Stimulated activated naive CD8-positive, alpha-beta T cell treated with anti-CD3 and anti-CD28 coated beads, Interleukin-15, amount 100 ng/mL, for 72 hours (primary cell): ENCODE measurements around the gene LAMA5.

Source experiments
- ATAC-seq: fragments of 150-1000 bp; cut with Tn5 transposase; 2 replicates; pipeline ENCODE4 v1.10.0; 2021; ENCODE audit warnings: mild to moderate bottlenecking, moderate library complexity
- DNase-seq, 2 donors: peaks; one replicate each; pipeline ENCODE4 v3.0.0; 2021 to 2022
- H3K27ac Mint-ChIP-seq, 2 donors: one replicate each; pipeline ENCODE4 v1.8.0; 2022; ENCODE audit warnings: mild to moderate bottlenecking in 2 of 2, mixed read lengths in 2 of 2, moderate library complexity in 2 of 2
- H3K27me3 Mint-ChIP-seq: one replicate; pipeline ENCODE4 v1.8.0; 2022; ENCODE audit warnings: mixed read lengths
- H3K4me1 Mint-ChIP-seq: one replicate; pipeline ENCODE4 v1.8.0; 2022; ENCODE audit warnings: mild to moderate bottlenecking, mixed read lengths
- H3K4me3 Mint-ChIP-seq, 2 donors: one replicate each; pipeline ENCODE4 v1.8.0; 2022; ENCODE audit warnings: mild to moderate bottlenecking in 2 of 2, mixed read lengths in 2 of 2, moderate library complexity in 1 of 2
- H3K9me3 Mint-ChIP-seq, 2 donors: one replicate each; pipeline ENCODE4 v1.8.0; 2022; ENCODE audit warnings: mixed read lengths in 2 of 2

LAMA5 gene

DNA sequence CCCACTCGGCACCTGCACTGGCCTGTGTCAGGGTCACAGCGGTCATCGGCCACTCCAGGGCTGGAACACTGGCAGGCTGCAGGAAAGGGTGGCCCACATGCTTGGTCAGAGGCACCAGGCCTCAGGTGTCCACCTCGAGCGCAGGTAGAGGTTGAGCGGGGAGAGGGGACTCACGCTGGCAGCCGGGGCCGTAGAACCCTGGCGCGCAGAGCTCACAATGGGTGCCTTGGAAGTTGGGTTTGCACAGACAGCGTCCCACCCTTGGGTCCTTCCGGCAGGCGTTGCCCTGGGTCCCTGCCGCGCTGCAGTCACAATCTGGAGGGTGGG, 28.9 kb downstream of the LAMA5 start:
- Mint-ChIP-seq H3K27me3 (peaks cover 24% of the 10 kb centered on the region), H3K27ac (no peak overlapping the region), H3K9me3 (no peaks in the 10 kb centered on the region), H3K4me3 (no peak overlapping the region), H3K4me1 (peaks cover 7% of the 10 kb centered on the region)
- ATAC-seq: no peak
- DNase-seq: no peak

DNA sequence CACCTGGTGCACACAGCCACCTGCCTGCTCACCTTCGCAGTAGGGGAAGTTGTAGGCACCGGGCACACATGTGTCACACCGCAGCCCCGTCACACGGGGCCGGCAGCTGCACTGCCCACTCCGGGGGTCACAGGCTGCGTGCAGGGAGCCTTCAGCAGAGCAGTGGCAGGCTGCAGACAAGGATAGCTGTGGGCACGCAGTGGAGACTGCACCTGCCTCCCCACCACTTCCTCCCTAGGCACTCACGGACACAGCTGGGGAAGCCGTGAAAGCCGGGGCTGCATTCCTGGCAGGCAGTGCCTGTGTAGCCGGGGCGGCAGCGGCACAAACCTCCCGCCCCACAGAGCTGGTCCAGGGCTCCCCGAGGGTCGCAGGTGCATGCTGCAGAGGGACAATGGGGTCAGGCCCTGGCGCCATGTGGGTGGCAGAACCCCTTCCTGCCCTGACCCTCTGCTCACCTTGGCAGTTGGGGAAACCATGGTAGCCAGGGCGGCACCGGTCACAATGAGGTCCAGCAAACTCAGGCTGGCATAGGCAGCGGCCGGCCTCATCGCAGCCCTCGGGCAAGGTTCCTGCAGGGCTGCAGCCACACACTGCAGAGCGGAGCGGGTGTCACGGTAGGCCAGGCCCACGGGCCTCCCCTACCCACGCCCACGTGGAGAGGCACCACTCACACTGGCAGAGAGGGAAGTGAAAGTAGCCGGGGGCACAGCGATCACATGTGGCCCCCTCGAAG, 29.4 kb downstream of the LAMA5 start:
- Mint-ChIP-seq H3K4me1 (peaks cover 7% of the 10 kb centered on the region), H3K27me3 (peaks cover 24% of the 10 kb centered on the region), H3K9me3 (no peaks in the 10 kb centered on the region), H3K4me3 (no peak overlapping the region), H3K27ac (no peak overlapping the region)
- DNase-seq (no peak), ATAC-seq (no peak)

DNA sequence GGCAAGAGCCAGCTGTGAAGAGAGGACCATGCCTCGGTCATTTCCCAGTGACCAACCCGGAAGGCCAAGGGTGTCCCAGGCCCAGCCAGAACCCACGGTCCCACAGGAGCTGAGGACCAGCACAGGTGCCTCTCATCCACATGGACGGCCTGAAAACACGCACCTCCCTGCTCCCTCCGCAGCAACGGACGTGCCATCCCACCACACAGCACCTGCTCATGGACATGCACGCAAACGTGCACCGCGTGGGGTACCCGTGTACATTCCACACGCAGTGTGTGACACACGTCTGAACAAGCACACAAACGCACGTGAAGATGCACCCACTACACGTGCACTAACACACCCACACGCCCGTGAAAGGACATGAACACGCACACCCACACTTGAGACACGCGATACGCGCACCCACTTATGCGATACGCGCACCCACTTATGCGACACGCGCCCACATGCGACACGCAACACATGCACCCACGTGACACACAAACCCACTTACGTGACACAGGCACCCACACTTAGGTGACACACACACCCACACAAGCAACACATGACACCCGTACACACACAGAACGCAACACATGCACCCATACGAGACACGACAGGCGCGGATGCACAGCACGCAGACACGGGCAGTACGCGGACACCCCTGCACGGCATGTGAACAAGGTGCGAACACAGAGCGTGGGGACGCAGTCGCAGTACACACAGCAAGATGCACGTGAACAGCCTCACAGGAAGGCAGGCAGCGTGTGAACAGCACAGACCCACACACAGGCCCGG, 30.1 kb downstream of the LAMA5 start:
- no peaks in the 10 kb centered on the region for H3K9me3 Mint-ChIP-seq
- no peak overlapping the region for H3K27ac Mint-ChIP-seq
- no peak overlapping the region for H3K4me3 Mint-ChIP-seq
- peaks cover 7% of the 10 kb centered on the region for H3K4me1 Mint-ChIP-seq
- DNase-seq: no peak
- ATAC-seq: no peak
- H3K27me3 Mint-ChIP-seq: peaks cover 24% of the 10 kb centered on the region

DNA sequence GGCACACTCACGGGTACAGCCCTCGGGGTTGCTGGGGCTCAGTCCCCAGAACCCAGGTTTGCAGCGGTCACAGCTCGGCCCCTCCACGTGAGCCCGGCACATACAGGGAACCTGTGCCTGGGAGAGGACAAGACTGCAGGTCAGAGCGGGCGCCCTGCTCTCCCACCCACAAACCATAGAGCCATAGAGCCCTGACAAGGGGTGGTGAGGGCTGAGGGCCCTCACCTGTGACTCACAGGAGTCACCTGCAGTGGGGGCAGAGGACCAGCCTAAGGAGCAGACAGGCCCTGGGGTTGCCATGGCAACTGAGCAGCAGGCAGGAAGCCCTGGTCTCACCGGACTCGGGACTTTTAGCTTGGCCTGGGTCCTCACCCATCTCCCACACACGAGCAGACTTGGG, 30.8 kb downstream of the LAMA5 start:
- Mint-ChIP-seq H3K4me3 (no peak overlapping the region), H3K9me3 (no peaks in the 10 kb centered on the region), H3K4me1 (peaks cover 7% of the 10 kb centered on the region), H3K27ac (no peak overlapping the region), H3K27me3 (peaks cover 24% of the 10 kb centered on the region)
- ATAC-seq (no peak), DNase-seq (no peak)

DNA sequence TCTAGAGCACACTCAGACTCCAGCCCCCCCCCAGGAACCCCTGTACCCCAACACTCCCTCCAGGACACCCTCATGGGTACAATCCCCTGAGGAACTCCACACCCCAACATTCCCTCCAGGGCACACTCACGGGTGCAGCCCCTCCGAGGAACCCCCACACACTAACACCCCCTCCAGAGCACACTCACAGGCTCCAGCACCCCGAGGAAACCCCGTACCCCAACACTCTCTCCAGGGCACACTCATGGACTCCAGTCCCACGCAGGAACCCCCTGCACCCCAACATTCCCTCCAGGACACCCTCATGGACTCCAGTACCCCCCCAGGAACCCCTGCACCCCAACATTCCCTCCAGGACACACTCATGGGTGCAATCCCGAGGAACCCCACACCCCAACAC, 31.6 kb downstream of the LAMA5 start:
- H3K27ac Mint-ChIP-seq: peak overlapping the region in 1 of 2 donors; percentile 63

DNA sequence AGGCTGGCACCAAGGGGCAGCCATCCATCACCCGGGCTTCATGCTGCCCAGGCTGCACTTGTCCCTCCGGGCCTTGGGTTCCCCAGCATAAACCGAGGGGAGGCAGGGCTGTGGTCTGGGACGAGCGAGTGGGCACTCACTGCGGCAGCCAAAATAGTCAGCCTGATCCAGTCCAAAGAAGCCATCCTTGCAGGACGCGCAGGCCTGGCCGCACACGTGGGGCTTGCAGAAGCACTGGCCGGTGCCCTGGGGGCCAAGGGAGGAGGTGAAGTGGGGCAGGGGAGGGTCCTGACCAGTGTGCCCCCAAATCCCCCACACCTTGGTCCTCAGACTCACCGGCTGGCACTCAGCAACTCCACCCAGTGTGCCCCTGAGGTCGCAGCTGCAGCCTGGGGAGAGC, 32.2 kb downstream of the LAMA5 start:
- Mint-ChIP-seq H3K27ac (no peak overlapping the region), H3K4me3 (no peak overlapping the region), H3K9me3 (no peaks in the 10 kb centered on the region), H3K4me1 (peaks cover 7% of the 10 kb centered on the region), H3K27me3 (peaks cover 24% of the 10 kb centered on the region)
- ATAC-seq: no peak
- no peak for DNase-seq

More for the DNA sequence above, 31.6 kb downstream of the LAMA5 start:
- H3K9me3 Mint-ChIP-seq: no peaks in the 10 kb centered on the region
- H3K4me1 Mint-ChIP-seq: peaks cover 7% of the 10 kb centered on the region
- H3K4me3 Mint-ChIP-seq: no peak overlapping the region
- H3K27me3 Mint-ChIP-seq: peaks cover 24% of the 10 kb centered on the region
- DNase-seq (no peak), ATAC-seq (no peak)

DNA sequence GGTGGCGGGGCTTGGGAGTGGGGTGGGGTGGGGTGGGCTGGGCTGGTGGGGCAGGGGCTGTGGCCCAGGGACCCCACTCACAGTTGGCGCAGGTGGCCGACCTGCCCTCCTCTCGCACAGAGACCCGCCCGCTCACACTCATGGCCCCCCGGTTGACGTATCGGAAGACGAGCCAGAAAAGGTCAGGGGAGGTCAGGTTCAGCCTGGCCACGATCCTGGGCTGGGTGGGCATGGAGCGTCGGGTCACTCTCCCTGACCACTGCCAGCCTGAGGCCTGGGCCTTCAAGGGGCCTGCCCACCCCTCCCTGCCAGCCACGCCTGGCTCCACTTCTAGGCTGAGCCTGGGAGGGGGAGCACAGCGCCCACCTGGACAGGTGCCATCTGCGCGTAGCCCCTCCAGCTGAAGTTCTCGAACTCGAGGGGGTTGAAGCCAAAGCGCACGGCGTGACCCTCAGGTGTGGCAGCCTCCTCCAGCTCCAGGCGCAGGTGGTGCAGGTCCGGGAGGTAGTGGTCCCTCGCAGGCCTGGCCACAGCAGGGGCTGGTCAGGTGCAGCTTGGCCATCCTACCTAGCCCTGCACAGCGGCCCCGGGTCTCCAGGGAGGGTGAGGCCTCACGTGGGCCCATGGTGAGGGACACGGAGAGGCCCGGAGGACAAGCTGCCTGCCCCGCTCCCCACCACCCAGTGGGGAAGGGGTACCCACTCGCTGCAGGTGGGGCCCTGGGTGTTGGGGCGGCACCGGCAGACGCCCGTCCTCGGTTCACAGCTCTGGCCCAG, 33.1 kb downstream of the LAMA5 start:
- Mint-ChIP-seq H3K4me3 (no peak overlapping the region), H3K27me3 (peaks cover 24% of the 10 kb centered on the region), H3K9me3 (no peaks in the 10 kb centered on the region), H3K27ac (no peak overlapping the region), H3K4me1 (peaks cover 7% of the 10 kb centered on the region)
- ATAC-seq (peak; percentile 31), DNase-seq (no peak)

DNA sequence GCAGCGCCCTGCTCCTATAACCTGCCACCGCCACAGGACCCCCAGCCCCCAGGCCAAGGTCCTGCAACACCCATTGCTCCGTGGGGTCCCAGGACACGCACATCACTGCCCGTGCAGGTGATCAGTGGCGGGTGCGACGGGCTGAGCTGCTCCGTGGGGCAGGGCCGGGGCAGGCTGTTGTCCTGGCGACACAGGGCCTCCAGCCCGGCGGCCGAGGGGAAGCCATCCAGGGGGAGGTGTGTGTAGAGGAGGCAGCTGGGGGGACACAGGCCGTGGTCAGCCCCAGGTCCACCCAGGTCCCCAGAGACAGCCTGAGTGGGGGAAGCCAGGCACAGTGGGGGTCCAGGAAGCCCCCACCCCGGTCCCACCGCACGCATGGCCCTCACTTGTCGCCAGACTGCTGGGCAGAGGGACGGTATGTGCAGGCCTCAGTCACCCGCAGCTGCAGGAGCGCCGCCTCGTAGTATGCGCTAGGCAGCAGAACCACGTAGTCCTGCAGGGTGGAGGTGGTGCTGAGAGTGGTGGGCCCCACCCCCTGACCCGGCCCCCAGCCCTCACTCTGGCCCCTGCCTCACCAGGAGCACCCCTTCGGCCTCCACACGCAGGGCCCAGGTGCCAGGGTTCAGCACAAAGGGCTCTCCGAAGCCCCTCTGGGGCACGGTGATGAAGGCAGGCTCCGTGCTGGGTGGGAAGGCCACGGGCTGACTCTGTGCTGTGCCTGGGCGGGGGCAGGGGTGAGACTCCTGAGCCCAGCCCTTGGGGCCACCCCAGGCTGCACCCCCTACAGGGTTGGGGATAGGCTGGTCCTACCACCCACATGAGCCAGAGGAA, 33.9 kb downstream of the LAMA5 start:
- H3K27ac Mint-ChIP-seq: no peak overlapping the region
- H3K4me3 Mint-ChIP-seq: no peak overlapping the region
- DNase-seq (no peak), ATAC-seq (peak; percentile 19)
- peaks cover 24% of the 10 kb centered on the region for H3K27me3 Mint-ChIP-seq
- H3K4me1 Mint-ChIP-seq: peaks cover 7% of the 10 kb centered on the region
- H3K9me3 Mint-ChIP-seq: no peaks in the 10 kb centered on the region

DNA sequence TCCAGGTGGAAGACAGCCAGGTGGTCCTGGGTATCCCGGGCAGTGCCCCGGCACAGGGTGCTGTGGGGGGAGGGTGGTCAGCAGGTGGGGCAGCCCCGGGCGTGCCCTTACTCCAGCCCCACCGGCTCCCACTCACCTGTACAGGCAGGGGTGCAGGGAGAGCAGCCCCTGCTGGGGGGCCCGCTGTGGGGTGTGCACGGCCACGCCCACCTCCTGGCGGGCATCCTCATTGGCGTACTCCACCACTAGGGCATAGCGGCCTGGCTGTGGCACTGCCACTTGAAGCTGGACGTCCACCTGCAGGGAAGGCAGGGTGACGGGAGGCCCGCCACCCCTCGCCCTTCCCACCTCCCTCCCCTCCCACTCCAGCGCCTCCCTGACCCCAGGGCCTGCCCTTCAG, 34.7 kb downstream of the LAMA5 start:
- no peak for DNase-seq
- Mint-ChIP-seq H3K4me1 (peaks cover 6% of the 10 kb centered on the region), H3K9me3 (no peaks in the 10 kb centered on the region), H3K4me3 (no peak overlapping the region), H3K27me3 (peaks cover 18% of the 10 kb centered on the region), H3K27ac (peak overlapping the region in 1 of 2 donors; percentile 19)
- peak; percentile 19 for ATAC-seq

DNA sequence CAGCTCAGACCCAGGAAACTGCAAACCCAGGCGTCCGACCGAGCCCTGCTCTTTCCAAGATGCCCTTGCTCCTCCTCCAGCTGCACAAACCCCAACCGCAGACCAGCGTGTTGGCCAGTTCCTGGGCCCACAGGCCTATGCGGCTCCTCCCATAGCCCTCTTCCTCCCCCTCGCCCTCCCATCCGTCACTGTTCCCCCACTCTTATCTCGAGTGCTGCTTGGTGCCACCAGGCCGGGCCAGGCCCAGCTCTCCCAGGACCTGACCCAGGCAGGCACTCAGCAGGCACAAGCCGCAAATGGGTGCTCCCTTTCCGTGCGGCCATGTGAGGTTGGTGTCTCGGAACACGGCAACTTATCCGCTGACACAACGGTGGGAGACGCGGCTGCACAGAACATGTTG, 35.8 kb downstream of the LAMA5 start:
- Mint-ChIP-seq H3K27ac (no peak overlapping the region), H3K9me3 (no peaks in the 10 kb centered on the region), H3K27me3 (peaks cover 8% of the 10 kb centered on the region), H3K4me3 (no peak overlapping the region), H3K4me1 (no peaks in the 10 kb centered on the region)
- ATAC-seq (no peak), DNase-seq (no peak)

DNA sequence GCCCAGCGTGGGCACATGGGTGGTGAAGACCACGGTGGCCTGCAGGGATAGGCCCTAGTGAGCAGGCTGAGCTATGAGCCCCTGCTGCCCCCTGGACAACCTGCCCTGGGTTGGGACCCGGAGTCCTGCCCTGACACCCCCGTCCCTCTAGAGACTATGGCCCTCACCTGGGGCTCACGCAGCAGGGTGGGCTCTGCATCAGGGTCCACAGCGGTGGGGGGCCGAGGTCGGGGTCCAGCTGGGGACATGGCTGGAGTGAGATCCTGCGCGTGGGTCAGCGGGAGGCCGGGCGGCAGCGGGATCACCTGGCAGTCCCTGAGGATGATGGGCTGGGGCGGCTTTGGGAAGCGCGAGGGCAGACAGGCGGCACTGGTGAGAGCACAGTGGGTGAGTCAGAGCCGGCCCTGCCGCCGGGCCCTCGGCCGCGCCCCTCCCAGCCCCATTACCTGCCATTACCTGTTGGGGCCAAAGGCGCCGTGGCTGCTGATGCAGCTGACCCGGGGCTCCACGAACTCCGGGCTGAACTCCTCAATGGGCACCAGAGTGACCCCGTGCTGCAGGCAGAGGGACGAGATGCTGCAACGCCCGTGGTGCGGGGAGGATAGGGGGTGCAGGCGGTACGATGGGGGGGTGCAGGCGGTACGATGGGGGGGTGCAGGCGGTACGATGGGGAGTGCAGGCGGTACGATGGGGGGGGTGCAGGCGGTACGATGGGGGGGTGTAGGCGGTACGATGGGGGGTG, 36.4 kb downstream of the LAMA5 start:
- Mint-ChIP-seq H3K9me3 (no peaks in the 10 kb centered on the region), H3K4me3 (no peak overlapping the region), H3K27ac (no peak overlapping the region), H3K4me1 (no peaks in the 10 kb centered on the region), H3K27me3 (peaks cover 2% of the 10 kb centered on the region)
- DNase-seq (no peak), ATAC-seq (no peak)

DNA sequence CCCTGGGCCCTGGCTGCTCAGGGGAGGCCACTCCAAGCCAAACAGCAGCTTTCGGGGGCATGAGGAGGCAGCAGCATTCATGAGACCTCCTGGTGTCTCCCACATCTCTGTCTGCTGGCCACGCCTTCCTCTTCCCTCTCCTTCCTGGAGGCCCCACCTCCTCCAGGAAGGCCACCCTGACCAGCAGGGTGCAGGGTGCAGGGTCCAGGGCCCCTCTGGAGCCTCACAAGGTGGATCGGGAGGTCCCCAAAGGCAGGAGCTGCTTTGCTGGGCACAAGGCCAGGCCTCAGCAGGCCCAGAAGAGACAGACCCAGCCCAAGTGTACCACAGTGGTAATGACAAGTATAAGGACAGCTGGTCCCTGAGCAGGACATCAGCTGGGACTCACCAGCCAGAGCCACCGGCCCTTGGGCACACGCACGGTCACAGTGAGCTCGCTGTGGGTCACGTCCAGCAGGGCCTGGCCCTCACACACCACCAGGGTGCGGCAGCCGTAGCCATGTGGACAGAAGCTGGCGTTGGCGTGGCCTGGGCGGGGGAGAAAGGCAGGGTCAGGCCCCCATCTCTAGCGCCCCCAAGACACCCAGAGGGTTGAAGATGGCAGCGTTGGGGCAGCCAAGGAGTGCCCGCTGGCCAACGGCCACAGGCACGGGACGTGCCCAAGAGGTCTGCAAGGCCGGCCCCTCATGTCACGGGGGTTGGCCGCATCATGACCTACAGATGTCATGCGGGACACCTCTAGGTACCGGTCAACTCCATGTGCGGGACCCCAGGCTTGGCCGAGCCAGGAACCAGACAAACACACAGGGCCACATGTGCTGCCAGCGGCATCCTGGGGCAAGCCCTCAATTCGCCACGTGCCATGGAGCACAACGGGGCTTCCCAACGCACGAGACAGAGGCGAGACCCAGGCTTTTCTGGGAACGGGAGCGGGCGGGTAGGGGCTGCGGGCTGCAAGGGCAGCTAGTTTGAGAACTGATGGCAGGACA, 37.4 kb downstream of the LAMA5 start:
- Mint-ChIP-seq H3K4me1 (no peaks in the 10 kb centered on the region), H3K9me3 (no peaks in the 10 kb centered on the region), H3K27ac (no peak overlapping the region), H3K4me3 (no peak overlapping the region), H3K27me3 (no peaks in the 10 kb centered on the region)
- no peak for DNase-seq
- no peak for ATAC-seq

DNA sequence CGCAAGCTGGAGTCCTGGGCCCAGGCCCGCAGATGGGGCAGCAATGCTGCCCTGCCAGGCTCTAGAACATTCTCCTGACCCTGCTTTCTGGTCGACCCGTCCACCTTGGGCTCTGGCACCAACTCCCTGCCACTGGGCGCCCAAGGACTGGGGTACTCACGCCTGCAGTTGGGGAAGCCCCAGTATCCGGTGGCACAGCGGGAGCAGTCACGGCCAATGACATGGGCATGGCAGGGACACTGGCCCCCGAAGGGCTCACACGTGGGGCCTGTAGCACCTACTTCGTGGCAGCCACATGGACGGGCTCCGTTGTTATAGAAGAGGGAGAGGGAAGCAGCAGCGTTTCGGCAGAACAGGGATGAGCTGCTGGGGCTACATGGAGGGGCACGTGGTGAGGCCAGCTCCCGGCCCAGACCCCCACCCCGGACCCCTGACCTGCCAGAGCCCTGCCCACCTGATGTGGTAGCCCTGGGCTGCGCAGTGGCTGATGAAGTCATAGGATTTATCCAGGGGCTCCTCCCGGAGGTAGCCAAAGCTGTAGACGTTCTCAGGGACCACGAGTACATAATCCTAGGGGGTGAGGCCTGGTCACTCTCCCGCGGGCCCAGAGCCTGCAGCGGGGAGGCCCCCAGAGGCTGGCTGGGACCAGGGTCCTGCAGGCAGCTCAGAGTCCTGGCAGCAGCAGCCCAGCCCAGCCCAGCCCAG, 38.3 kb downstream of the LAMA5 start:
- ATAC-seq (no peak), DNase-seq (no peak)
- Mint-ChIP-seq H3K27ac (no peak overlapping the region), H3K4me3 (no peak overlapping the region), H3K4me1 (no peaks in the 10 kb centered on the region), H3K27me3 (no peaks in the 10 kb centered on the region), H3K9me3 (no peaks in the 10 kb centered on the region)
